Measurements from ENCODE around the gene NUMB.
"Not testable (repeated sequence)": the region's sequence is repeated elsewhere in the genome, so short reads cannot be mapped to it uniquely, and the experiment has no call there.

NUMB gene

DNA sequence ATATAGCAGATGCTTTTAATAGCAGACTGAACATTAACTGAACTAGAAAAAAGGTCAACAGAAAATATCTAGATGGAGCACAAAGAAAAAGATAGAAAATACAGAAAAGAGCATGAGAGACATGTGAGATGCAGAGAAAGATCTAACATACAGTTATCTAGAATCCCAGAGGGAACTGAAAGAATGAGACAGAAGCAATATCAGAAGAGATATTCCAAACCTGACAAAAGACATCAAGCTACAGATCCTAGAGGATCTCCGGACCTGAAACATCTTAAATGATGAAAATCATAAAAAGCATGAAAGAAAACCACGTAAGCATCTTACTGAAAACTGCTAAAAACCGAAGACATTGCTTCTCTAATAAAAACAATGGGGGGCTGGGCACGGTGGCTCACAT, 75.0 kb downstream of the NUMB start:
- no peak for DNase-seq
- in situ Hi-C loops (cut with HindIII; ENCODE audit: low pct_ligation_motif_present, low pct_unique_long_range_greater_than_20kb, low sequenced_read_pairs): no loop called here

DNA sequence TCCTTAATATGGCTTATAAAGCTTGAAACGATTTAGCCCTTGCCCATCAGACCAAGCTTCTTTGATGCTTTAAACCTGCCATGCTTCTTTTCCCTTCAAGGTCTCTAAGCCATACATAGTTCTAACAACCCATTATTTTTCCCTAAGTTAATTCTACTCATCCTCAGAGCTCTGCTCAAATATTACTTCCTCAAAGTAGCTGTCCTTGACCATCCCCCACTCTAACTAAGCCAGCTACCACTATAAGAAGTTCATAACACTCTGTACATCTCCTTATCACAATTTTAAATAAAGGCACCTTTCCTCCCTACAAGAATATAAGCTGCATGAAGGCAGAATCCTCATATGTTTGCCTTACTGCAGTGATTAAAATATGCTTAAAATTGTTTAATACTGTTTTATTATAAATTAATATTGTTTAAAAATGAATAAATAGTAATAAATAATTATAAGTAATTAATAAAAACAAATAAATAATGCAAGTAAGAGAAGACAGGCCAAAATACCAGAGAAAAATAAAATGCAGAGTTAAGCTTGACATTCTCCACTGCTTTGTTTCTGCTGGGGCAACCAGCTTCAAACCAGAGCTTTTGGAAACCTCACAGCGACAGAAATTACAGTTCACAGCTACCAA, 76.8 kb downstream of the NUMB start:
- DNase-seq: no peak
- in situ Hi-C loops (cut with HindIII; ENCODE audit: low pct_ligation_motif_present, low pct_unique_long_range_greater_than_20kb, low sequenced_read_pairs): no loop called here

DNA sequence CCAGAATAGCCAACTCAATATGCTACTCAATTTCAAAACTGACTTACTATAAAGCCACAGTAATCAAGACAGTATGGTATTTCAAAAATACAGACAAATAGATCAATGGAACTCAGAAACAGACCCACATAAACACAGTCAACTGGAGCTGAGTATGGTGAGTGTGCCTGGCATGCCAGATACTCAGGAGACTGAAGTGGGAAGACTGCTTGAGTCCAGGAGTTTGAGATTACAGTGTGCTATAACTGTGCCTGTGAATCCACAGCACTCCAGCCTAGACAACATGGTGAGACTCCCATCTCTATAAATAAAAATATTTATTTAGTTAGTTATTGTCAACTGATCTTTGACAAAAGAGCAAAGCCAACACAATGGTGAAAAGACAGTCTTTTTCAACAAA, 81.8 kb downstream of the NUMB start:
- in situ Hi-C loops (cut with HindIII; ENCODE audit: low pct_ligation_motif_present, low pct_unique_long_range_greater_than_20kb, low sequenced_read_pairs): no loop called here
- no peak for DNase-seq

DNA sequence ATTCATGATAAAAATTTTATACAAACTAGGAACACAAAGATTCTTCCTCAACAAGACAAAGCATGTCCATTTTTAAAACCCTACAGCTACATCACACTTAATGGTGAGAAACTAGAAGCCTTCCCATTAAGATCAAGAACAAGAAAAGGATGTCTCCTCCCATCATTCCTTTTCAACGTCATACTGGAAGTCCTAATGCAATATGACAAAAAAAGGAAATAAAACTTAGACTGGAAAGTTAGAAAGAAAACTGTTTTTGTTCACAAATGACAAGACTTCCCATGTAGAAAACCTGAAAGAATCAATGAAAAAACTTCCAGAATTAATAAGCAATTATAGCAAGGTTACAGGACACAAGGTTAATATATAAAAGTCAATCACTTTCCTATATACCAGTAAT, 82.5 kb downstream of the NUMB start:
- DNase-seq: no peak
- in situ Hi-C loops (cut with HindIII; ENCODE audit: low pct_ligation_motif_present, low pct_unique_long_range_greater_than_20kb, low sequenced_read_pairs): no loop called here

DNA sequence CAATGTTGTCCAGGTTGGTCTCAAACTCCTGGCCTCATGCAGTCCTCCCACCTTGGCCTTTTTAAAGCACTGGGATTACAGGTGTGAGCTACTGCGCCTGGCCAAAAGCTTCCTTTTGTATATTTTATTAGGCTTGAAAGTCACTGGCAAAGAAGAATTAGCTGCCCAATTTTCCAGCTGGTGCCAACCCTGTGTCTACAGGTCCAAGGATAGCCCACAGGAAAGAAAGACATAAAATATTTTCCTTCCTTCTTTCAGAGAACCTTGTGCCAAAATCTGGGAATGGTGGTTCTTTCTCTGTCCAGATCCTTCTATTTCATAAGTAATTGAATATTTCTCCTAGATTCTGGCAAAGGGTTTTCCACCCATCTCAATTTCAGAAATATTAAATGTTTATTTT, 84.1 kb downstream of the NUMB start:
- no peak for DNase-seq
- in situ Hi-C loops (cut with HindIII; ENCODE audit: low pct_ligation_motif_present, low pct_unique_long_range_greater_than_20kb, low sequenced_read_pairs): no loop called here

DNA sequence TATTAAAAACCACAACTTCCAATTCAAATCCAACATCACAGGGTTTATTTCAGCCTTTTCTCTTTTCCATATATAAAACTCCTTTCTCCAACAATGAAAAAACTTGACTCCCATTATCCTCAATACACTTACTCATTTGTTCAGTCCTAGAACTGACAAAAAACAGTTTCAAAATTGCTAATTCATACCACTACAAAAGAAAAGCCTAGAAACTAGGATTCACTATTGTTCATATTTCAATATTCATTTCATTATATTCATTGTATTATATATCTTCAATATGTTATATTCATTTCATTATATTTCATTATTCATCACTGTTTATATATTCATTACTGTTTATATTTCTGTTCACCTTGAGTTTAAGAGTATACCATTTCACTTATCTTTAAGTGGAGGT, 85.8 kb downstream of the NUMB start:
- in situ Hi-C loops (cut with HindIII; ENCODE audit: low pct_ligation_motif_present, low pct_unique_long_range_greater_than_20kb, low sequenced_read_pairs): no loop called here
- no peak for DNase-seq

DNA sequence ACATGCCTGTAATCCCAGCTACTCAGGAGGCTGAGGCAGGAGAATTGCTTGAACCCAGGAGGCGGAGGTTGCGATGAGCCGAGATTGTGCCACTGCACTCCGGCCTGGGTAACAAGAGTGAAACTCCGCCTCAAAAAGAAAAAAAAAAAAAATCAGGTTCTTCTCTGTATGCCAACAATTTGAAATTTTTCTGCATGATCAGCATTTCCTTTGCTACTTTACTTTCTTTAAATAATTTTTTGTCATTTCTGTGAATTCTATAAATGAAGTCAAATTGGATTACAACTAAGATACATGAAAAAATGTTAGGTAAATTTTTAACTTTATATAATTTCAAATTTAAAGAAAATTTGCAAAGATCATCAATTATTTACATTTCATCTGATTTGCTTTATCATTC, 87.8 kb downstream of the NUMB start:
- in situ Hi-C loops (cut with HindIII; ENCODE audit: low pct_ligation_motif_present, low pct_unique_long_range_greater_than_20kb, low sequenced_read_pairs): no loop called here
- no peak for DNase-seq

DNA sequence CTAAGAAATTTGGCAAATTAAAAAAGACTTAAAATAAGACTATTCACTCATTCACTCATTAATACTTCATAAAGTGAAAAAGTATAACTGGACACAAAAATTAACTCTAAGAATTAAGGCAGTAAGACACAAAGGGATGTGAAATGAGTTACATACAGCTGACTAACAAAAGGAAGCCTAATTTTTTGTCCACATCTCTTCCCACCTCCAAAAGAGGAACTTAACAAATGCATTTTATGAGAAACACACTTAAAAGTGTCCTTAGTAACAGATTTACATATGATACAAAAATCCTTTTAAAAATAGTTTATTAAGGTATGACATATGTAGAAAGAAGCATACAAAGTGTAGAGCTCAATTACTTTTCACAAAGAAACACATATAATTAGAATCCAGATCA, 88.9 kb downstream of the NUMB start:
- in situ Hi-C loops (cut with HindIII; ENCODE audit: low pct_ligation_motif_present, low pct_unique_long_range_greater_than_20kb, low sequenced_read_pairs): no loop called here
- no peak for DNase-seq

- DNase-seq: no peak
- in situ Hi-C loops (cut with HindIII; ENCODE audit: low pct_ligation_motif_present, low pct_unique_long_range_greater_than_20kb, low sequenced_read_pairs): no loop called here
Measured at GRCh38 chr14:73368616-73369015, 89.7 kb downstream of the NUMB start.

DNA sequence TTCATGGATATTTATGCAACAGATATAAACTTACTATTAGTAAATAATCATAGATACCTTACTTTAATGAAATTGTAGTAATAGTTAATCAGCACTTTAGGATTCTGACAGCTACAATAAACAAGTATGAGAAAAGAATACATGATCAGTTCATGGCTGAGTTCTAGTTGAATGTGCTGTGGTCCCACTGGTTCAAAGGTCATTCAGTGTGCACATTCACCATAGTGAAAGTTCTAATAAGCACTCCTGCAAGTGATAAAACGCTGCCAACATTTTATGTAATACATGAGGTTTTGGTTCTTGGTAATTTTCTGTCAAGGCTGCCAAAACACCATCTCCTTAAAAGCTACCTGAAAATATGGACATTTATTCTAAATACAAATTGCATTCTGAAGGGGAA, 92.6 kb downstream of the NUMB start:
- in situ Hi-C loops (cut with HindIII; ENCODE audit: low pct_ligation_motif_present, low pct_unique_long_range_greater_than_20kb, low sequenced_read_pairs): no loop called here
- no peak for DNase-seq

- in situ Hi-C loops (cut with HindIII; ENCODE audit: low pct_ligation_motif_present, low pct_unique_long_range_greater_than_20kb, low sequenced_read_pairs): no loop called here
Measured at GRCh38 chr14:73364559-73364958, 93.8 kb downstream of the NUMB start.

DNA sequence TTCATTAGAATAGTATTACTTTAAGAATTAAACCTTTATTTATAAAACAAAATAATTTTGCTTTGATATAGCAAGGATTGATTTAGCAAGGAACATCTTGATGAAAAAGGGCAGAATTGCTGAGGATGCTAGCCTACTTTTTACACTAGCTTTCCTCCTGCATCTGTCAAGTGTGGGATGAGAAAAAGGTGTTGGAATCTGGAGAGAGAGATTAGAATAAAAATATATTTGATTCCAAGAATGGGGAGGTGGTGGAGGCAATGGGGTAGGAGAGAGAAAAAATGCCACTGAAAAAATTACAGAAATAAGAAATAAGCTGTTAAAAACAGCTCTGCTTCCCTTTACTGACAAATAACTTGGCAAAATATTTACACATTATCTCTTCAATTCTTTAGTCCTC, 98.9 kb downstream of the NUMB start:
- no peak for DNase-seq
- in situ Hi-C loops (cut with HindIII; ENCODE audit: low pct_ligation_motif_present, low pct_unique_long_range_greater_than_20kb, low sequenced_read_pairs): no loop called here

More at GRCh38 chr14:73364559-73364958, 93.8 kb downstream of the NUMB start:
- no peak for DNase-seq

DNA sequence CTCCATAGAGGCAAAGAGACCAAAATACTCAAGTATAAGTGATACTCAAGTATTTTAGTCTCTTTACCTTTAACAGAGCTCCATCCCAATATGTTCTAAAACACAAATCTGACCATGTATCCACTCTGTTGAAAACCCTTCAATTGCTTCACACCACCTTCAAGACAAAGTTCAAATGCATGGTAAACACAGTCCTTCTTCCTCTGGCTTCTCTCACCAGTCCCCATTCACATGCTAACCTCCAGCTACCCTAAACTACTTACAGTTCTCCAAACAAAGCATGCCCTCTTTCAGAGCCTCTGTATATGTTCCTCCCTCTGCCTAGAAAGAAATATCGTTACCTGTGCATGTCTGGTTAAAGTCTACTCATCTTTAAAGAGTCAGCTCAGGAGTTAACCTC, 100.2 kb downstream of the NUMB start:
- in situ Hi-C loops (cut with HindIII; ENCODE audit: low pct_ligation_motif_present, low pct_unique_long_range_greater_than_20kb, low sequenced_read_pairs): no loop called here
- DNase-seq: no peak

DNA sequence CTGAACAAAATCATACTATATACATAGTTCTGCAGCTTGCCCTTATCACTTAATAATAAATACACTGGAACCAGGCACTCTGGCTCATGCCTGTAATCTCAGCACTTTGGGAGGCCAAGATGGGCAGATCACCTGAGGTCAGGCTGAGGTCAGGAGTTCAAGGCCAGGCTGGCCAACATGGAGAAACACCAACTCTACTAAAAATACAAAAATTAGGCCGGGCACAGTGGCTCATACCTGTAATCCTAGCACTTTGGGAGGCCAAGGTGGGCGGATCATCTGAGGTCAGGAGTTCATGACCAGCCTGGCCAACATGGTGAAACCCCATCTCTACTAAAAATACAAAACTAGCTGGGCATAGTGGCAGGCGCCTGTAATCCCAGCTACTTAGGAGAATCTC, 109.3 kb downstream of the NUMB start:
- DNase-seq; in situ Hi-C loops (cut with HindIII; ENCODE audit: low pct_ligation_motif_present, low pct_unique_long_range_greater_than_20kb, low sequenced_read_pairs): not testable (repeated sequence)

DNA sequence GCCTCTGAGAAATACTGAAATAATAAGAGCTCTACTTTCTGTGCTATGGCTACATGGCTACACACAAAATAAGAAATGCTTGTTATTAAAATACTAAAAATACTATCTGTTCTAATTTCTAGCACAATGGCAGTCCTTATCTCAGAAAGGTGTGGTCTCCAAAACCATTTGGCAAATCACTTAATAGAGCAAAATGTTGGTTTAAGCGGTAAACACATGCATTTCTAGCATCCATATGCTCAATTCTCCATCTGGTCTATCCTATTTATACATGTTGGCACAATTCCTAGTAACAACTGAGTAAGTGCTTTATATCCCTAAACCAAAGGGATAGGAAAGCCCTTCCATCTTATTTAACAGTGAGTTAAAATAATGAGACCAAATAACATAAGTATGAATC, 114.0 kb downstream of the NUMB start:
- in situ Hi-C loops (cut with HindIII; ENCODE audit: low pct_ligation_motif_present, low pct_unique_long_range_greater_than_20kb, low sequenced_read_pairs): no loop called here
- DNase-seq: no peak

DNA sequence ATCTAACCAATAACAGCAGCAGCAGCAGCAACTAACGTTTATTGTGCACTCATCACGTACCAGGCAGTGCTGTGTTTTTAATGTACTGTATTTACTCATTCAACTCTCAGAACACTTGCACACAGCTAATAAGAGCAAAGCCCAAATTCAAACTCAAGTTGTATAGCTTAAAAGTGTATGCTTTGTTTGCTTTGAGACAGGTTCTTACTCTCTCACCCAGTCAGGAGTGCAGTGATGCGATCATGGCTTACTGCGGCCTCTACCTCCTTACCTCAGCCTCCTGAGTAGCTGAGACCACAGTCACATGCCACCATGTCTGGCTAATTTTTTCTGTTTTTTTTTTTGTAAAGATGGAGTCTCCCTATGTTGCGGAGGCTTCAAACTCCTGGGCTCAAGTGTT, 115.7 kb downstream of the NUMB start:
- in situ Hi-C loops (cut with HindIII; ENCODE audit: low pct_ligation_motif_present, low pct_unique_long_range_greater_than_20kb, low sequenced_read_pairs): no loop called here
- no peak for DNase-seq

- no peak for DNase-seq
- in situ Hi-C loops (cut with HindIII; ENCODE audit: low pct_ligation_motif_present, low pct_unique_long_range_greater_than_20kb, low sequenced_read_pairs): no loop called here
Measured at GRCh38 chr14:73339846-73340595, 118.3 kb downstream of the NUMB start.

- DNase-seq: no peak
- in situ Hi-C loops (cut with HindIII; ENCODE audit: low pct_ligation_motif_present, low pct_unique_long_range_greater_than_20kb, low sequenced_read_pairs): no loop called here
Measured at GRCh38 chr14:73339206-73339605, 119.1 kb downstream of the NUMB start.

GRCh38 chr14:73338551-73338950, 119.8 kb downstream of the NUMB start:
- in situ Hi-C loops (cut with HindIII; ENCODE audit: low pct_ligation_motif_present, low pct_unique_long_range_greater_than_20kb, low sequenced_read_pairs): no loop called here
- DNase-seq: no peak

- no peak for DNase-seq
- in situ Hi-C loops (cut with HindIII; ENCODE audit: low pct_ligation_motif_present, low pct_unique_long_range_greater_than_20kb, low sequenced_read_pairs): no loop called here
Measured at GRCh38 chr14:73333031-73333430, 125.3 kb downstream of the NUMB start.
